Lung (tissue), 12 donors: ENCODE data around the gene SFT2D3. TPM values are rescaled to one million over a fixed set of nuclear protein-coding genes. Genes with fewer than 3 reads are reported as not detected.

Experiments
- ATAC-seq: fragments of 200-7000 bp; cut with Tn5 transposase; one replicate; pipeline ENCODE4 v1.9.1; 2020; ENCODE audit warnings: moderate number of reproducible peaks; ENCODE audit not compliant: insufficient read depth, low FRiP score
- DNase-seq, 3 donors: peaks; one replicate each; pipeline ENCODE4 v3.0.0-alpha.2; 2013 to 2017
- H3K27ac ChIP-seq, 2 donors: one replicate each; pipeline ENCODE4 v1.5.1; 2013; ENCODE audit warnings: mild to moderate bottlenecking in 2 of 2, moderate library complexity in 2 of 2, control low read depth in 1 of 2, inconsistent platforms in 1 of 2, low read depth in 1 of 2, low read length in 1 of 2
- H3K27me3 ChIP-seq, 3 donors: one replicate each; pipeline ENCODE4 v1.5.1; 2013; ENCODE audit warnings: low read length in 2 of 3; ENCODE audit not compliant: control insufficient read depth in 3 of 3, insufficient read depth in 3 of 3
- H3K36me3 ChIP-seq, 4 donors: one replicate each; pipeline ENCODE4 v1.5.1; 2013; ENCODE audit warnings: low read length in 4 of 4, mild to moderate bottlenecking in 1 of 4, moderate library complexity in 1 of 4; ENCODE audit not compliant: control insufficient read depth in 4 of 4, insufficient read depth in 4 of 4
- H3K4me1 ChIP-seq, 5 donors: one replicate each; pipeline ENCODE4 v1.5.1; 2013; ENCODE audit warnings: low read length in 5 of 5, mild to moderate bottlenecking in 2 of 5, moderate library complexity in 1 of 5; ENCODE audit not compliant: control insufficient read depth in 5 of 5, insufficient read depth in 5 of 5
- H3K4me3 ChIP-seq: one replicate; pipeline ENCODE4 v1.5.1; 2013; ENCODE audit warnings: mild to moderate bottlenecking, control low read depth, moderate library complexity
- H3K9ac ChIP-seq, 2 donors: one replicate each; pipeline ENCODE4 v1.5.1; 2013; ENCODE audit warnings: low read length in 2 of 2, control low read depth in 1 of 2; ENCODE audit not compliant: insufficient read depth in 1 of 2
- H3K9me3 ChIP-seq, 4 donors: one replicate each; pipeline ENCODE4 v1.5.1; 2013; ENCODE audit warnings: low read length in 3 of 4, mild to moderate bottlenecking in 1 of 4, moderate library complexity in 1 of 4; ENCODE audit not compliant: control insufficient read depth in 4 of 4, insufficient read depth in 3 of 4
- CTCF ChIP-seq: IDR thresholded peaks from 2 replicates; pipeline ENCODE4 v1.5.1; 2012; ENCODE audit warnings: mild to moderate bottlenecking; ENCODE audit errors: control extremely low read depth, extremely low read depth
- WGBS, 2 donors: extraction: QIAGEN DNeasy Blood & Tissue Kit; methylation state at CpG; one replicate each; pipeline ENCODE4 v1.1.7; 2013; 5-methylcytosine and 5-hydroxymethylcytosine counted together
- polyA plus RNA-seq, 2 donors: library from polyadenylated mRNA; stranded (reverse); fragments of 200-250 nt; gene quantifications; one replicate each; pipeline ENCODE4 v1.2.1, GENCODE V29; 2013
- total RNA-seq, 2 donors: library from RNA; depleted of rRNA in 1 of 2; stranded (reverse); fragments of >200 nt in 1 of 2; gene quantifications; one replicate each; pipeline ENCODE4 v1.2.1, GENCODE V29; 2014 to 2021
- donor health status: control.
- donor health status: control.
- donor health status: Bipolar disorder and iron deficiency.
- donor health status: healthy.
- donor health status: DM: yes; HTN: yes; CAD: no.

The SFT2D3 gene
- total and polyA plus RNA-seq, 4 donors, result 5.0 to 11.0 (median 8.5) TPM

DNA sequence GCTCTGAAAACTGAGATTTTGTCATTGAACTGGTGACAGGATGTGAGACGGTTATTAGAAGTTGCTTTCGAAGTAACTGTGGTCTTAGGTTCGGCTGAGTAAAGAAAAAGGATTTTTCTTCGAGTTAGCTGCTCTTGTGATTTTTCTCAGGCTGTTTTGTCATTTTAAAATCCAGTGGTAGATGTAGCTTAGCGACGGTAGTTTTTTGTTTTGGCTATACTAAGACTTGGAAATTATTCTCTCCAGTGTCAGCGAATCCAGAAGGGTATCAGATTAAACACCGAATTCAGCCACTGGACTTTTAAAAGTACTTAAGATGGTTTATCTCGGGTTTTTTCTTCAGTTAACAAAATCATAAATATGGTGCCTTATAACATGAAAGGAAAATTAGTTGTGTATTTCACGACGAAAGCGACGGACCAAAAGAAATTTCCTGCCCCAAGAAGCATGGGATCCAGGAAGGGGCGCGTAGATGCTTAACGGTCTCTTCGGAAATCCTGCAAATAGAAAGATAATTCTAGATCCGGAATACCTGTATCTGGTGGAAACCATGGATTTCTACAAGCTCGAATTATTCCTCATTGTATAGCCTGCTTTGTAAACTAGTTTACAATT is 1.2 kb downstream of the SFT2D3 start:
- Histone ChIP-seq H3K4me3 (peak overlapping the region; percentile 89), H3K4me1 (peaks cover 8 to 63% (median 15%) of the 10 kb centered on the region in 5 donors), H3K27me3 (no peaks in the 10 kb centered on the region), H3K36me3 (peaks cover 0 to 9% (median 4%) of the 10 kb centered on the region in 4 donors), H3K9ac (peak overlapping the region; percentile 41 to 74), H3K27ac (peak overlapping the region; percentile 94 to 99), H3K9me3 (no peaks in the 10 kb centered on the region)
- ATAC-seq (no peak), DNase-seq (no peak)
- WGBS, 2 donors, result 46 to 57% methylated on average over 19 of the region's 19 CpGs
- TF ChIP-seq CTCF, result no peak

DNA sequence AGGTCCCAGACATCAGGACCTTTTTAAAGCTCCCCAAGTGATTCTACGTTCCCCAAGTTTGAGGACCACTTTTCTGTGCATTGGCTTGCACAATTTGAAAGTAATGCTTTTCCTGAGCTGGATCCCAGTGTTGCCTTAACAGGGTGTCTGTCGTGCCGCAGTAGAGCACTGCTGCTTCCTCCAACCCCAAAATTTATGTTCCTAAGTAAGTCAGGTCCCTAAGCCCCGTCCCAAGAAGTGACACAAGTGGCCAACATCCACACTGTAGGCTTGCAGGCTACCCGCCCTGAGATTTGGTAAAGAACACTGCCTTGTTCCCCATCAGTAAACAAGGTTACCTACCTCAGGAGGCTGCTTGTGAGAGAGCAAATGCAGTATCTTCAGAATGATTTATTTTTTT is 2.0 kb downstream of the SFT2D3 start:
- peaks cover 8 to 71% (median 20%) of the 10 kb centered on the region in 5 donors for H3K4me1 ChIP-seq
- peaks cover 0 to 12% (median 4%) of the 10 kb centered on the region in 4 donors for H3K36me3 ChIP-seq
- no peak overlapping the region for H3K4me3 ChIP-seq
- peak overlapping the region in 1 of 2 donors; percentile 27 for H3K27ac ChIP-seq
- 90 to 91% methylated on average over 5 of the region's 5 CpGs for WGBS, 2 donors
- H3K27me3 ChIP-seq, result no peaks in the 10 kb centered on the region
- H3K9ac ChIP-seq, result peak overlapping the region in 1 of 2 donors; percentile 14
- no peaks in the 10 kb centered on the region for H3K9me3 ChIP-seq
- no peak for TF ChIP-seq CTCF
- DNase-seq, result no peak
- no peak for ATAC-seq

DNA sequence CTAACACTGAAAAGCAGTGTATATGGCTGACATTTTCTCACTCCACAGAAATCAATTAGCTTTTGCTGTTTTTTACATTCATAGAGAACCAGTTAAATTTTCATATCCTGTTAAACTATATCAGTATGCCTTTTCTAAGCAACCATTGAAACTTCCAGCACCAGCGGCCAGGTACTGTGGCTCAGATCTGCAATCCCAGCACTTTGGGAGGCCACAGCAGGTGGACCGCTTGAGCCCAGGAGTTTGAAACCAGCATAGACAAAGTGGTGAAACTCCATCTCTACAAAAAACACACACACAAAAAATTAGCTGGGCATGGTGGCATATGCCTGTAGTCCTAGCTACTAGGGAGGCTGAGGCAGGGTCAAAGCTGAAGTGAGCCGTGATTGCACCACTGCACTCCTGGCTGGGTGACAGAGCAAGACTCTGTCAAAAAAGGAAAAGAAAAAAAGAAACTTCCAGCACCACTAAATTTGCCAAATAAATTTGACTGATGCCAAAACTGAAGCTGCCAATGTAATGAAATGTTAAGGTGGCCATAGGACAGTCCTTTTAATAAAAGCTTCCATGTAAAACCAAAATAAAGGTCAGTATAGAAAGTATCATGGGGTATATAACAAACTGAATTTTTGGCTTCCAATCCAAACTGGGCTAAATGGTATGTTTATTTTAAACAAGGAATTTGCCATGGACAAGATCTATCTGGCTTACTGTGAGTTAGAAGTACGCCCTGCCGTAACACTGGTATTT is 3.5 kb downstream of the SFT2D3 start:
- TF ChIP-seq CTCF, result no peak
- Histone ChIP-seq H3K9ac (no peak overlapping the region), H3K9me3 (no peaks in the 10 kb centered on the region), H3K27me3 (no peaks in the 10 kb centered on the region), H3K4me3 (no peak overlapping the region), H3K4me1 (peaks cover 8 to 74% (median 27%) of the 10 kb centered on the region in 5 donors), H3K27ac (no peak overlapping the region), H3K36me3 (peaks cover 0 to 24% (median 10%) of the 10 kb centered on the region in 4 donors)
- ATAC-seq (no peak), DNase-seq (peak in 2 of 3 donors; percentile 49 to 94)
- 57 to 64% methylated on average over 5 of the region's 5 CpGs for WGBS, 2 donors
